K562 (cell line): ENCODE data around the gene CDC42BPB. TPM values are rescaled to one million over a fixed set of nuclear protein-coding genes. Genes with fewer than 3 reads are reported as not detected.
A peak's percentile ranks its signal among the peaks of the same experiment; 100 is the strongest.

Experiments used
- ARNT ChIP-seq, 2 experiments: fragments of 450-650 bp; IDR thresholded peaks; 2 replicates each; pipeline ENCODE4 v1.6.1; 2016; ENCODE audit warnings: mild to moderate bottlenecking in 1 of 2
- BDP1 ChIP-seq: IDR thresholded peaks from 3 replicates; pipeline ENCODE4 v1.6.1; 2011; ENCODE audit not compliant: insufficient read length, insufficient read depth
- CREM ChIP-seq: IDR thresholded peaks from 2 replicates; pipeline ENCODE4 v1.6.1; 2014; ENCODE audit warnings: antibody characterized with exemption, low read depth
- MYC ChIP-seq, 2 experiments: fragments of 250-450 bp in 1 of 2; sonication (Bioruptor Pico) in 1 of 2; IDR thresholded peaks; 2 replicates each; pipeline versions ENCODE4 v1.5.1 to v1.6.1; 2012 to 2021; ENCODE audit warnings: low read depth in 2 of 2, borderline replicate concordance in 1 of 2, improper control_type of control experiment in 1 of 2, low read length in 1 of 2, mild to moderate bottlenecking in 1 of 2, moderate library complexity in 1 of 2
- NR2C2 ChIP-seq, 2 experiments: fragments of 200-800 bp in 1 of 2; sonication (Bioruptor generic) in 1 of 2; sonication (generic) in 1 of 2; formaldehyde crosslinking in 1 of 2; IDR thresholded peaks; 2 replicates each; pipeline versions ENCODE4 v1.6.1 to v1.8.0; 2016 to 2022; ENCODE audit warnings: mild to moderate bottlenecking in 1 of 2, missing compliant biosample characterization in 1 of 2, missing genetic modification characterization in 1 of 2, missing genetic modification reagents in 1 of 2
- SMARCA4 ChIP-seq: fragments of 450-650 bp; IDR thresholded peaks from 2 replicates; pipeline ENCODE4 v1.6.1; 2016
- SMARCA5 ChIP-seq: fragments of 450-650 bp; IDR thresholded peaks from 2 replicates; pipeline ENCODE4 v1.6.1; 2016
- STAG1 ChIP-seq: sonication (generic); formaldehyde crosslinking; IDR thresholded peaks from 2 replicates; pipeline ENCODE4 v1.5.0; 2020; ENCODE audit warnings: missing genetic modification reagents, borderline replicate concordance
- TSC22D4 ChIP-seq: fragments of 450-650 bp; IDR thresholded peaks from 2 replicates; pipeline ENCODE4 v1.6.1; 2016; ENCODE audit warnings: missing genetic modification characterization, missing biosample characterization, control low read depth
- ZBTB2 ChIP-seq: fragments of 450-650 bp; IDR thresholded peaks from 2 replicates; pipeline ENCODE4 v1.6.1; 2016; ENCODE audit warnings: antibody characterized with exemption
- ZBTB40 ChIP-seq, 2 experiments: fragments of 450-650 bp in 1 of 2; sonication (generic) in 1 of 2; formaldehyde crosslinking in 1 of 2; IDR thresholded peaks; 2 replicates each; pipeline versions ENCODE4 v1.7.1 to v1.9.0; 2016 to 2022; ENCODE audit warnings: inconsistent platforms in 1 of 2, mild to moderate bottlenecking in 1 of 2, missing genetic modification reagents in 1 of 2
- ZC3H8 ChIP-seq: fragments of 450-650 bp; IDR thresholded peaks from 2 replicates; pipeline ENCODE4 v1.6.1; 2017
- ZNF316 ChIP-seq: fragments of 450-650 bp; IDR thresholded peaks from 2 replicates; pipeline ENCODE4 v1.6.1; 2016
- polyA plus RNA-seq, 8 experiments: library from polyadenylated mRNA; depleted of rRNA in 4 of 8; stranded (reverse) in 5 of 8; unstranded in 3 of 8; fragments of >200 nt; fragmentation: Nextera tagmentation in 2 of 8; fragmentation: Illumina TruSeq in 1 of 8; extraction: Ambion mirVana in 2 of 8; extraction: Trizol in 1 of 8; gene quantifications; 2 replicates each; pipeline versions ENCODE4 v1.2.1 to v1.2.3, GENCODE V29; 2011 to 2014; ENCODE audit warnings: inconsistent platforms in 1 of 8, missing spikeins in 1 of 8
- total RNA-seq, 7 experiments: library from RNA; depleted of rRNA in 6 of 7; stranded (reverse); fragments of >200 nt in 6 of 7; fragmentation: Illumina TruSeq in 2 of 7; extraction: Trizol in 2 of 7; gene quantifications; 2 replicates each; pipeline versions ENCODE4 v1.2.1 to v1.2.3, GENCODE V29; 2011 to 2021; ENCODE audit warnings: low replicate concordance in 1 of 7

CDC42BPB gene
- total and polyA plus RNA-seq, 9 of the 15 experiments (the other 6 are each of a cell fraction or from before 2014, with no cell fraction given), result 0.07 to 24.3 (median 12.6) TPM

- no peak for TF ChIP-seq NR2C2 (CRISPR knock-in tag; IDR thresholded peaks at IDR 0.05)
- TF ChIP-seq NR2C2 (tag; IDR thresholded peaks at IDR 0.05), result peak; percentile 64
- peak; percentile 46; the same call in 1 of the 2 replicates for TF ChIP-seq SMARCA4
- 0 out of 4 replicates have a peak, but pooled peaks of 1 of the 2 experiments have one; percentile 38 for TF ChIP-seq ARNT (IDR thresholded peaks at IDR 0.05)
- no peak for TF ChIP-seq BDP1
- peak; percentile 88; the same call in 1 of the 2 replicates for TF ChIP-seq SMARCA5
- TF ChIP-seq ZBTB2, result peak; percentile 69; the same call in 1 of the 2 replicates
- TF ChIP-seq ZBTB40 (IDR thresholded peaks at IDR 0.05), result 0 out of 2 replicates have a peak, but pooled peaks have one; percentile 25
- TF ChIP-seq ZBTB40 (CRISPR knock-in tag; IDR thresholded peaks at IDR 0.05), result no peak
- peak; percentile 70; the same call in 1 of the 2 replicates for TF ChIP-seq STAG1 (CRISPR knock-in tag)
- TF ChIP-seq MYC (IDR thresholded peaks at IDR 0.05; ENCODE audit: low read depth, low read length), result peak; percentile 65
- TF ChIP-seq MYC (CRISPR knock-in tag; IDR thresholded peaks at IDR 0.05; ENCODE audit: borderline replicate concordance, low read depth), result no peak
- peak; percentile 54; the same call in 1 of the 2 replicates for TF ChIP-seq ZC3H8
- 0 out of 2 replicates have a peak, but pooled peaks have one; percentile 26 for TF ChIP-seq TSC22D4 (tag)
- TF ChIP-seq CREM, result 0 out of 2 replicates have a peak, but pooled peaks have one; percentile 7
- peak; percentile 25; the same call in 1 of the 2 replicates for TF ChIP-seq ZNF316
These were observed 47.5 kb upstream of the CDC42BPB start (continued) for GRCh38 chr14:103104654-103105452.
